ENCODE results near the gene CNOT3. TPM values are rescaled to one million over a fixed set of nuclear protein-coding genes. Genes with fewer than 3 reads are reported as not detected.

Gene CNOT3
- total and polyA plus RNA-seq, 7 donors = 14.1 to 28.4 (median 19.4) TPM

- H3K27ac ChIP-seq = no peak overlapping the region
- no peak overlapping the region for H3K4me3 ChIP-seq
- DNase-seq (no peak), ATAC-seq (no peak)
- 87 to 91% (median 90%) methylated on average over 12 to 20 of the region's 20 CpGs for WGBS, 3 donors
- intact Hi-C loops (cut with DNase I) = no loop called here
- peaks cover 2 to 93% of the 10 kb centered on the region in 2 donors for H3K36me3 ChIP-seq (ENCODE audit: insufficient read depth in 1 of 2, low read depth in 1 of 2)
- no peak for TF ChIP-seq CTCF (IDR thresholded peaks at IDR 0.05)
- H3K4me1 ChIP-seq = no peaks in the 10 kb centered on the region
- no peaks in the 10 kb centered on the region for H3K9me3 ChIP-seq
- no peaks in the 10 kb centered on the region for H3K27me3 ChIP-seq (ENCODE audit: insufficient read depth in 3 of 3, low read length in 2 of 3)
Measured at GRCh38 chr19:54128441-54128725, 9.2 kb upstream of the CNOT3 start.

GRCh38 chr19:54128796-54129616, 8.6 kb upstream of the CNOT3 start:
- Histone ChIP-seq H3K27me3 (ENCODE audit: insufficient read depth in 3 of 3, low read length in 2 of 3) (no peaks in the 10 kb centered on the region), H3K9me3 (no peaks in the 10 kb centered on the region), H3K27ac (no peak overlapping the region), H3K36me3 (ENCODE audit: insufficient read depth in 1 of 2, low read depth in 1 of 2) (peaks cover 2 to 88% of the 10 kb centered on the region in 2 donors), H3K4me3 (no peak overlapping the region), H3K4me1 (no peaks in the 10 kb centered on the region)
- 94 to 96% (median 95%) methylated on average over 39 to 41 of the region's 41 CpGs for WGBS, 3 donors
- TF ChIP-seq CTCF (IDR thresholded peaks at IDR 0.05) = no peak
- ATAC-seq (no peak), DNase-seq (no peak)
- intact Hi-C loops (cut with DNase I) = no loop called here

GRCh38 chr19:54129617-54129996, 8.0 kb upstream of the CNOT3 start:
- DNase-seq = no peak
- H3K36me3 ChIP-seq (ENCODE audit: insufficient read depth in 1 of 2, low read depth in 1 of 2) = peaks cover 2 to 82% of the 10 kb centered on the region in 2 donors
- no peaks in the 10 kb centered on the region for H3K4me1 ChIP-seq

GRCh38 chr19:54133312-54133956, 4.1 kb upstream of the CNOT3 start:
- WGBS, 3 donors = 75 to 82% (median 76%) methylated on average over 10 of the region's 10 CpGs
- peaks cover 10% of the 10 kb centered on the region for H3K4me1 ChIP-seq
- peaks cover 2 to 45% of the 10 kb centered on the region in 2 donors for H3K36me3 ChIP-seq (ENCODE audit: insufficient read depth in 1 of 2, low read depth in 1 of 2)
- H3K27ac ChIP-seq = no peak overlapping the region
- DNase-seq (no peak), ATAC-seq (no peak)
- no peak overlapping the region for H3K4me3 ChIP-seq
- no peaks in the 10 kb centered on the region for H3K9me3 ChIP-seq
- TF ChIP-seq CTCF (IDR thresholded peaks at IDR 0.05) = no peak
- H3K27me3 ChIP-seq (ENCODE audit: insufficient read depth in 3 of 3, low read length in 2 of 3) = no peaks in the 10 kb centered on the region
- intact Hi-C loops (cut with DNase I) = no loop called here

More at GRCh38 chr19:54129617-54129996, 8.0 kb upstream of the CNOT3 start:
- Histone ChIP-seq H3K9me3 (no peaks in the 10 kb centered on the region), H3K27me3 (ENCODE audit: insufficient read depth in 3 of 3, low read length in 2 of 3) (no peaks in the 10 kb centered on the region), H3K4me3 (no peak overlapping the region), H3K27ac (no peak overlapping the region)
- intact Hi-C loops (cut with DNase I) = no loop called here
- 95 to 96% (median 95%) methylated on average over 16 to 20 of the region's 20 CpGs for WGBS, 3 donors
- TF ChIP-seq CTCF (IDR thresholded peaks at IDR 0.05) = no peak
- ATAC-seq = no peak
